Measurements from ENCODE around the gene PPM1N. TPM values are rescaled to one million over a fixed set of nuclear protein-coding genes. Genes with fewer than 3 reads are reported as not detected.
"Not testable (repeated sequence)": the region's sequence is repeated elsewhere in the genome, so short reads cannot be mapped to it uniquely, and the experiment has no call there.

The PPM1N gene
- total RNA-seq, 1 donor from 2014 or later: 0.86 TPM

GRCh38 chr19:45506989-45507871 lies 9.0 kb downstream of the PPM1N start, which contains the start of gene VASP:
Gene VASP, plus strand, starts transcription at chr19:45507479. Its CDS starts 293 bp downstream, at chr19:45507772.
- ATAC-seq (peak; percentile 76), DNase-seq (ENCODE audit: low spot score) (peak; percentile 93)

GRCh38 chr19:45507872-45508416 lies 9.7 kb downstream of the PPM1N start:
- DNase-seq (ENCODE audit: low spot score): no peak
- ATAC-seq: no peak

- DNase-seq (ENCODE audit: low spot score) (no peak), ATAC-seq (peak; percentile 3)
These were observed 10.2 kb downstream of the PPM1N start for GRCh38 chr19:45508417-45508860.

GRCh38 chr19:45508861-45509691 lies 10.8 kb downstream of the PPM1N start:
- DNase-seq (ENCODE audit: low spot score) (peak; percentile 73), ATAC-seq (peak; percentile 13)

- ATAC-seq (no peak), DNase-seq (ENCODE audit: low spot score) (no peak)
These were observed 11.4 kb downstream of the PPM1N start for GRCh38 chr19:45509692-45510015.

GRCh38 chr19:45510352-45510751 lies 12.1 kb downstream of the PPM1N start:
- not testable (repeated sequence) for ATAC-seq; DNase-seq (ENCODE audit: low spot score)

- no peak for DNase-seq (ENCODE audit: low spot score)
- no peak for ATAC-seq
These were observed 12.8 kb downstream of the PPM1N start for GRCh38 chr19:45511074-45511473.

GRCh38 chr19:45512881-45513483 lies 14.7 kb downstream of the PPM1N start:
- DNase-seq (ENCODE audit: low spot score) (no peak), ATAC-seq (no peak)

GRCh38 chr19:45514376-45515051 lies 16.3 kb downstream of the PPM1N start:
- ATAC-seq: peak; percentile 94
- peak; percentile 86 for DNase-seq (ENCODE audit: low spot score)

GRCh38 chr19:45515081-45515624 lies 16.9 kb downstream of the PPM1N start:
- DNase-seq (ENCODE audit: low spot score) (peak; percentile 63), ATAC-seq (peak; percentile 15)

GRCh38 chr19:45515807-45516401 lies 17.7 kb downstream of the PPM1N start:
- ATAC-seq: peak; percentile 12
- no peak for DNase-seq (ENCODE audit: low spot score)

- no peak for ATAC-seq
- DNase-seq (ENCODE audit: low spot score): no peak
These were observed 19.0 kb downstream of the PPM1N start for GRCh38 chr19:45517238-45517637.

GRCh38 chr19:45517641-45518468 lies 19.6 kb downstream of the PPM1N start:
- no peak for ATAC-seq
- no peak for DNase-seq (ENCODE audit: low spot score)

- no peak for ATAC-seq
- DNase-seq (ENCODE audit: low spot score): no peak
These were observed 20.2 kb downstream of the PPM1N start for GRCh38 chr19:45518469-45518826.

GRCh38 chr19:45522010-45522941 lies 24.0 kb downstream of the PPM1N start:
- DNase-seq (ENCODE audit: low spot score) (no peak), ATAC-seq (no peak)

GRCh38 chr19:45523642-45524256 lies 25.5 kb downstream of the PPM1N start:
- ATAC-seq: peak; percentile 93
- peak; percentile 82 for DNase-seq (ENCODE audit: low spot score)

- DNase-seq (ENCODE audit: low spot score) (peak; percentile 78), ATAC-seq (peak; percentile 63)
These were observed 26.4 kb downstream of the PPM1N start for GRCh38 chr19:45524575-45525129.
